MM.1S (cell line): ENCODE results near the gene LDHAL6A.

Source experiments
- EZH2phosphoT487 ChIP-seq: fragments of 300-600 bp; sonication (generic); IDR thresholded peaks from 2 replicates; pipeline ENCODE4 v1.6.1; 2018; ENCODE audit warnings: antibody characterized with exemption, low read length
- TF ChIP-seq, protein P1 (sequence below): fragments of 300-600 bp; sonication (generic); IDR thresholded peaks from 2 replicates; pipeline ENCODE4 v1.5.1; 2016; ENCODE audit warnings: antibody characterized with exemption, low read length, mixed read lengths

DNA sequence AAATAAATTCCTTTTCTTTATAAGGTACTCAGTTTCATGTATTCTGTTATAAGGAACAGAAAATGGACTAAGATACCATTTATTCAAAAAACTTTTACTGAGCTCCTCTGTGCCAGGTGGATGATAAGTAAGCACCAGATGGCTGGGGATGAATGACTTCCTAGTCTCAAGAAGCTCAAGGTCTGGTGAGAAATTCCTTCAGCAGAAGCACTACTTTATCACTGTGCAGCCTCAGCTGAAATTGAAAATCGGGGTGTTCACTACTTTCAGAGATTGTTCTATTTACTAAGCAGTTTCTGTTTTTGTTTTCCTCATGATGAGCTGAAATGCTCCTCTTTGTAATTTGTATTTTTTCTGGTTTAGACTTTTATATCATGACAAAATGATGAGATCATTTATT is 7.8 kb downstream of the LDHAL6A start:
- TF ChIP-seq, protein P1, sequence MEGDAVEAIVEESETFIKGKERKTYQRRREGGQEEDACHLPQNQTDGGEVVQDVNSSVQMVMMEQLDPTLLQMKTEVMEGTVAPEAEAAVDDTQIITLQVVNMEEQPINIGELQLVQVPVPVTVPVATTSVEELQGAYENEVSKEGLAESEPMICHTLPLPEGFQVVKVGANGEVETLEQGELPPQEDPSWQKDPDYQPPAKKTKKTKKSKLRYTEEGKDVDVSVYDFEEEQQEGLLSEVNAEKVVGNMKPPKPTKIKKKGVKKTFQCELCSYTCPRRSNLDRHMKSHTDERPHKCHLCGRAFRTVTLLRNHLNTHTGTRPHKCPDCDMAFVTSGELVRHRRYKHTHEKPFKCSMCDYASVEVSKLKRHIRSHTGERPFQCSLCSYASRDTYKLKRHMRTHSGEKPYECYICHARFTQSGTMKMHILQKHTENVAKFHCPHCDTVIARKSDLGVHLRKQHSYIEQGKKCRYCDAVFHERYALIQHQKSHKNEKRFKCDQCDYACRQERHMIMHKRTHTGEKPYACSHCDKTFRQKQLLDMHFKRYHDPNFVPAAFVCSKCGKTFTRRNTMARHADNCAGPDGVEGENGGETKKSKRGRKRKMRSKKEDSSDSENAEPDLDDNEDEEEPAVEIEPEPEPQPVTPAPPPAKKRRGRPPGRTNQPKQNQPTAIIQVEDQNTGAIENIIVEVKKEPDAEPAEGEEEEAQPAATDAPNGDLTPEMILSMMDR, result no peak
- TF ChIP-seq EZH2phosphoT487, result no peak
